Ovary (tissue), 3 donors: Measurements from ENCODE around the gene TMEM62.

Experiments
- EP300 ChIP-seq: sonication (generic); formaldehyde crosslinking; IDR thresholded peaks from one replicate; pipeline ENCODE4 v1.6.1; 2017; ENCODE audit warnings: antibody characterized with exemption
- POLR2A ChIP-seq: fragments of 450-650 bp; IDR thresholded peaks from one replicate; pipeline ENCODE4 v1.6.1; 2017; ENCODE audit warnings: antibody characterized with exemption, mild to moderate bottlenecking, moderate library complexity
- TF ChIP-seq, protein P1 (sequence below), 3 donors: fragments of 450-650 bp in 2 of 3; fragments of 200-600 bp in 1 of 3; IDR thresholded peaks; one replicate each; pipeline versions ENCODE4 v1.5.1 to v1.8.0; 2016 to 2022; ENCODE audit warnings: antibody characterized with exemption in 3 of 3, mild to moderate bottlenecking in 1 of 3
- donor health status: DM: no; HTN: no; CAD: no.

DNA sequence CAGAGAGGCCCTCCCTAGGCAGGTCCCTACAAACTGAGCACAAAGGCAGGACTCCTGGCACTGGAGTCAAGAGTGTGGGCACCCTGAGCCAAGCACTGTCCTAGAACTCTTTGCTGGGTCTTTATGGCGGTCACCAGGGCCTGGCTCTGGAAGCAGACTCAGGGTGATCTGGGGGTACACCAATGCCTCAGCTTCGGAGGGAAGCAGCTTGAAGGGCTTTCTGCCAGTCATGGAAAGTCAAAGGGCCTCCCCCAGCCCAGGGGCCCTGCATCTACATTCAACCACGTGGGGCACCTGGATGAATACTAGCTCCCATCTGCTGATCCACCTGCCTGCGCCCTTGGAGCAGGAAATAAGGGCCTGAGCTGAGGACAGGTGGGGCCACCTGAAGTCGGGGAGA, 80.1 kb downstream of the TMEM62 start:
- TF ChIP-seq, protein P1, sequence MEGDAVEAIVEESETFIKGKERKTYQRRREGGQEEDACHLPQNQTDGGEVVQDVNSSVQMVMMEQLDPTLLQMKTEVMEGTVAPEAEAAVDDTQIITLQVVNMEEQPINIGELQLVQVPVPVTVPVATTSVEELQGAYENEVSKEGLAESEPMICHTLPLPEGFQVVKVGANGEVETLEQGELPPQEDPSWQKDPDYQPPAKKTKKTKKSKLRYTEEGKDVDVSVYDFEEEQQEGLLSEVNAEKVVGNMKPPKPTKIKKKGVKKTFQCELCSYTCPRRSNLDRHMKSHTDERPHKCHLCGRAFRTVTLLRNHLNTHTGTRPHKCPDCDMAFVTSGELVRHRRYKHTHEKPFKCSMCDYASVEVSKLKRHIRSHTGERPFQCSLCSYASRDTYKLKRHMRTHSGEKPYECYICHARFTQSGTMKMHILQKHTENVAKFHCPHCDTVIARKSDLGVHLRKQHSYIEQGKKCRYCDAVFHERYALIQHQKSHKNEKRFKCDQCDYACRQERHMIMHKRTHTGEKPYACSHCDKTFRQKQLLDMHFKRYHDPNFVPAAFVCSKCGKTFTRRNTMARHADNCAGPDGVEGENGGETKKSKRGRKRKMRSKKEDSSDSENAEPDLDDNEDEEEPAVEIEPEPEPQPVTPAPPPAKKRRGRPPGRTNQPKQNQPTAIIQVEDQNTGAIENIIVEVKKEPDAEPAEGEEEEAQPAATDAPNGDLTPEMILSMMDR (IDR thresholded peaks at IDR 0.05): no peak
- no peak for TF ChIP-seq POLR2A
- no peak for TF ChIP-seq EP300
